Activated CD8-positive, alpha-beta memory T cell treated with anti-CD3 and anti-CD28 coated beads, Interleukin-2, amount 10 ng/mL, durations not matched to agents 7 days and 5 days (primary cell): ENCODE results near the gene CAPN8. TPM values are rescaled to one million over a fixed set of nuclear protein-coding genes. Genes with fewer than 3 reads are reported as not detected.
A peak's percentile ranks its signal among the peaks of the same experiment; 100 is the strongest.

ENCODE experiments used
- ATAC-seq: fragments of 150-1000 bp; cut with Tn5 transposase; one replicate; pipeline ENCODE4 v1.10.0; 2021; ENCODE audit warnings: moderate library complexity
- CTCF ChIA-PET: fragments of 350-600 bp; sonication (Branson Sonifier 250); formaldehyde crosslinking; loops from one replicate; lab custom pipeline; 2021; ENCODE audit warnings: antibody characterized with exemption; lab: Charles Lee
- DNase-seq: peaks from one replicate; pipeline ENCODE4 v3.0.0-alpha.2; 2020
- H3K27ac Mint-ChIP-seq: one replicate; pipeline ENCODE4 v1.8.0; 2021; ENCODE audit warnings: mild to moderate bottlenecking, mixed read lengths
- H3K27me3 Mint-ChIP-seq: one replicate; pipeline ENCODE4 v1.8.0; 2021; ENCODE audit warnings: mixed read lengths
- H3K36me3 Mint-ChIP-seq: one replicate; pipeline ENCODE4 v1.8.0; 2021; ENCODE audit warnings: mild to moderate bottlenecking, mixed read lengths
- H3K4me1 Mint-ChIP-seq: one replicate; pipeline ENCODE4 v1.8.0; 2021; ENCODE audit warnings: mixed read lengths
- H3K4me3 Mint-ChIP-seq: one replicate; pipeline ENCODE4 v1.8.0; 2021; ENCODE audit warnings: mild to moderate bottlenecking, moderate library complexity, mixed read lengths
- H3K9me3 Mint-ChIP-seq: one replicate; pipeline ENCODE4 v1.8.0; 2022; ENCODE audit warnings: low read depth, mixed read lengths
- total RNA-seq, 2 experiments: library from RNA; stranded (reverse); gene quantifications; one replicate each; pipeline ENCODE4 v1.2.3, GENCODE V29; 2021

Gene CAPN8
- total RNA-seq, 2 experiments from 2014 or later = not detected

DNA sequence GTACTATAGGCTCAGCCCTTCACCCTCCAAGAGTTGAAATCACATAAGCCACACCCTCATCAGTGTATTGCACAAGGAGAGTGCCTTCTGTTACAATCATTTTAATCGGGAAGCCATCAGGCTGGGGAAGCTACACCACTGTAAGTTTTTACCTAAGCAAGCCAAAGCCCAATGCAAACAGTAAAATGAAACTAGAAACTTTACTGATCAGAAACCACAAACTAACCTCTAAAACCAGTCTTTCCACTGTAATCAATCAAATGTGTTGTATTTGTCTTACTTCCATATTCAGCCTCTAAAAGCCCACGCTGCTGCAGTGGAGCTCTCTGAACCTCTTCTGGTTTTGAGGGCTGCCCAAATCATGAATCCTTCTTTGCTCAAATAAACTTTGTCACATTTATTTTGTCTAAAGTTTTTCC, 26.2 kb downstream of the CAPN8 start:
- ATAC-seq = peak; percentile 27
- CTCF ChIA-PET = no interaction called here
- peaks cover 9% of the 10 kb centered on the region for H3K4me1 Mint-ChIP-seq
- no peak overlapping the region for H3K27ac Mint-ChIP-seq
- H3K9me3 Mint-ChIP-seq = peaks cover 13% of the 10 kb centered on the region
- H3K36me3 Mint-ChIP-seq = peaks cover 2% of the 10 kb centered on the region
- no peak for DNase-seq
- no peak overlapping the region for H3K4me3 Mint-ChIP-seq
- peaks cover 39% of the 10 kb centered on the region for H3K27me3 Mint-ChIP-seq

- Mint-ChIP-seq H3K27me3 (peaks cover 29% of the 10 kb centered on the region), H3K4me3 (no peak overlapping the region), H3K9me3 (peaks cover 7% of the 10 kb centered on the region), H3K36me3 (peaks cover 2% of the 10 kb centered on the region), H3K27ac (no peak overlapping the region), H3K4me1 (peaks cover 9% of the 10 kb centered on the region)
- no peak for DNase-seq
- no peak for ATAC-seq
- CTCF ChIA-PET = no interaction called here
Observed at GRCh38 chr1:223635236-223635635, 30.3 kb downstream of the CAPN8 start.

- H3K27me3 Mint-ChIP-seq = peaks cover 25% of the 10 kb centered on the region
- CTCF ChIA-PET = no interaction called here
- no peak overlapping the region for H3K4me3 Mint-ChIP-seq
- no peaks in the 10 kb centered on the region for H3K36me3 Mint-ChIP-seq
- peaks cover 3% of the 10 kb centered on the region for H3K4me1 Mint-ChIP-seq
- H3K27ac Mint-ChIP-seq = no peak overlapping the region
- DNase-seq (no peak), ATAC-seq (no peak)
- H3K9me3 Mint-ChIP-seq = peaks cover 2% of the 10 kb centered on the region
Observed at GRCh38 chr1:223634423-223634822, 31.1 kb downstream of the CAPN8 start.

- Mint-ChIP-seq H3K4me3 (no peak overlapping the region), H3K4me1 (no peaks in the 10 kb centered on the region), H3K9me3 (no peaks in the 10 kb centered on the region), H3K27ac (no peak overlapping the region), H3K27me3 (peaks cover 28% of the 10 kb centered on the region), H3K36me3 (no peaks in the 10 kb centered on the region)
- DNase-seq (no peak), ATAC-seq (no peak)
- CTCF ChIA-PET = no interaction called here
Observed at GRCh38 chr1:223631956-223632355, 33.5 kb downstream of the CAPN8 start.

- CTCF ChIA-PET = interaction anchor here (1.3 kb wide), 1 partner anchor 363 kb away, joined by 3 read pairs; no protein-coding TSS in a partner anchor
- Mint-ChIP-seq H3K4me3 (no peak overlapping the region), H3K4me1 (no peaks in the 10 kb centered on the region), H3K27ac (no peak overlapping the region), H3K9me3 (no peaks in the 10 kb centered on the region), H3K36me3 (no peaks in the 10 kb centered on the region), H3K27me3 (peaks cover 25% of the 10 kb centered on the region)
- DNase-seq (no peak), ATAC-seq (no peak)
Observed at GRCh38 chr1:223631473-223631872, 34.0 kb downstream of the CAPN8 start.

DNA sequence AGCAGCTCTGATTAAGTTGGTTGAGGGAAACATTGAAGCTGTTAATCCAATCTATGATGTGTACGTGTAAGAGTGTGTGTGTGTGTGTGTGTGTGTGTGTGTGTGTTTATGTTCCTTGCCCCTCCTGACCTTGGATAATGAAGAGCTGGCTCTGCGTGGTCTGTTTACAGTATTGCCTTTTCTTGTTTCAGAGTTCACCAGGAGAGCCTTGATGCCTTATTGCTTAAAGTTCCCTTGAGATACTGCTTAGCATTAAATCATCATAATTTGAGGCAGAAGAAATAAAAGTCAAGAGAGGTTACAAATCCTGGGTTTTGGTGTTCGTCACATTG, 36.4 kb downstream of the CAPN8 start:
- CTCF ChIA-PET = interaction anchor here (1.0 to 1.4 kb wide), 2 partner anchors 31 to 147 kb away, joined by 3 read pairs; no protein-coding TSS in a partner anchor
- no peak overlapping the region for H3K27ac Mint-ChIP-seq
- H3K4me1 Mint-ChIP-seq = no peaks in the 10 kb centered on the region
- no peaks in the 10 kb centered on the region for H3K36me3 Mint-ChIP-seq
- DNase-seq (no peak), ATAC-seq (no peak)
- H3K4me3 Mint-ChIP-seq = no peak overlapping the region
- H3K9me3 Mint-ChIP-seq = no peaks in the 10 kb centered on the region
- peaks cover 21% of the 10 kb centered on the region for H3K27me3 Mint-ChIP-seq

- H3K27ac Mint-ChIP-seq = no peak overlapping the region
Observed at GRCh38 chr1:223628233-223629125, 37.0 kb downstream of the CAPN8 start.

DNA sequence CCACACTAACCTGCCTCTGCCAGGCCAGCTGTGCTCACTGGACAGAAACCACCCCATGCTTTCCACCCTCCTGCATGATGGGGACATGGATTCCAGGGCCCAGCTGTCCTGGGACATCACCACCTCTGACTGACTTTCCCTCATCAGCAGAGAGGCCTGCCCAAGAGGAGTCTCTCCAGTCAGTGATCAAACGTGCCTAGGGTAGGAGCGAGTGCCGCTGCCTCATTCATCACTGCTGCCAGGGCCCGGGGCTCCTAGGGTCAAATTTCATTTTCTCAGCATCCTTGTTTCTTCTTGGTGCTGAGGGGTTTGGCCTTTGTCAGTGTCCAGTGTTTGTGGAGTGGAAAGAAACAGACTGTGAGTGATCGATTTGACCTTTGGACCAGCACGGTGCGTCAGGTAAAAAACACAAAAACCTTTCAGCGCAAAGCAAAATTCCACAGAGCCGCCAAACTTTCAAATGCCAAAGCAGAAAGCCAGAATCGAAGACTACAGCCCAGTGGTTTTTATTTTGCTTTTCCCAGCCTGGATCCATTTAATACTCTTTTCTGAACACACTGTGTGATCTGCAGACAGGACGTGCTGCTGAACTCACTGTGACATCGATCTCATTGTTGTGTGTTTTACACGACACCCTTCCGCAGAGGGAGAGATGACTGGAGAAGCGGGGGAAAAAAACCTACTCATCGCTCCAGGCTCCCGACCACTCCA, 43.2 kb downstream of the CAPN8 start:
- ATAC-seq = no peak
- CTCF ChIA-PET = interaction anchor here (1.7 kb wide), 1 partner anchor 10 kb away, joined by 5 read pairs; no protein-coding TSS in a partner anchor
- no peak overlapping the region for H3K4me3 Mint-ChIP-seq
- peaks cover 33% of the 10 kb centered on the region for H3K27me3 Mint-ChIP-seq
- H3K36me3 Mint-ChIP-seq = no peaks in the 10 kb centered on the region
- no peaks in the 10 kb centered on the region for H3K9me3 Mint-ChIP-seq
- no peak for DNase-seq
- peaks cover 8% of the 10 kb centered on the region for H3K4me1 Mint-ChIP-seq
- no peak overlapping the region for H3K27ac Mint-ChIP-seq

More at GRCh38 chr1:223628233-223629125, 37.0 kb downstream of the CAPN8 start:
- H3K4me1 Mint-ChIP-seq = no peaks in the 10 kb centered on the region
- H3K27me3 Mint-ChIP-seq = peaks cover 16% of the 10 kb centered on the region
- CTCF ChIA-PET = interaction anchor here (1.0 to 1.4 kb wide), 2 partner anchors 32 to 147 kb away, joined by 3 read pairs; no protein-coding TSS in a partner anchor
- ATAC-seq (peak; percentile 30), DNase-seq (peak; percentile 44)
- H3K9me3 Mint-ChIP-seq = no peaks in the 10 kb centered on the region
- no peak overlapping the region for H3K4me3 Mint-ChIP-seq
- no peaks in the 10 kb centered on the region for H3K36me3 Mint-ChIP-seq

DNA sequence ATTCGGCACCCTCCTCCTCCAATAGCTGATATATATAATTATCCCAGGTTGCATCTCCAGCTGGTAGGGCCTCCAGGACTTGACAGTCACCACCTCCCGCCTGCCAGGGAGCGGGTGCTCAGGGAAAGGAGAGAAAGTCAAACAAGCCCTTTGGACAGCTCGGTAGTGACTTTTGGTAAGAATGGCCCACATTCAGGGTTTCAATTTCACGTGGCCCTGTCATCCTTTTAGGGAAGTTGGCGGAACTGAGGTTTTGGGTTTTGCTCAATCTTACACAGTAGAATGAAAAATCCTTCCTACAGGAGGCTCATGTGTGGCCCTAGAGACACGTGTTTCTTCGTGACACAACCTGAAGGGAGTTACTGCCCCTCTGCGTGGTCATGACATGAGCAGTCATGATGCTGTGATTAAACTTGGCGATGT, 44.2 kb downstream of the CAPN8 start:
- DNase-seq (no peak), ATAC-seq (peak; percentile 27)
- H3K9me3 Mint-ChIP-seq = no peaks in the 10 kb centered on the region
- peaks cover 8% of the 10 kb centered on the region for H3K4me1 Mint-ChIP-seq
- H3K27me3 Mint-ChIP-seq = peaks cover 35% of the 10 kb centered on the region
- CTCF ChIA-PET = interaction anchor here (0.8 to 1.7 kb wide), 2 partner anchors 9 to 492 kb away, joined by 3 to 5 read pairs; no protein-coding TSS in a partner anchor
- no peak overlapping the region for H3K4me3 Mint-ChIP-seq
- H3K27ac Mint-ChIP-seq = no peak overlapping the region
- no peaks in the 10 kb centered on the region for H3K36me3 Mint-ChIP-seq

- H3K27me3 Mint-ChIP-seq = peaks cover 36% of the 10 kb centered on the region
- peaks cover 8% of the 10 kb centered on the region for H3K4me1 Mint-ChIP-seq
- H3K27ac Mint-ChIP-seq = no peak overlapping the region
- no peak for ATAC-seq
- H3K4me3 Mint-ChIP-seq = no peak overlapping the region
- H3K9me3 Mint-ChIP-seq = no peaks in the 10 kb centered on the region
- no peaks in the 10 kb centered on the region for H3K36me3 Mint-ChIP-seq
- no peak for DNase-seq
- CTCF ChIA-PET = interaction anchor here (1.2 to 1.7 kb wide), 2 partner anchors 8 to 64 kb away, joined by 4 to 5 read pairs; no protein-coding TSS in a partner anchor
Observed at GRCh38 chr1:223620297-223620897, 45.1 kb downstream of the CAPN8 start.

DNA sequence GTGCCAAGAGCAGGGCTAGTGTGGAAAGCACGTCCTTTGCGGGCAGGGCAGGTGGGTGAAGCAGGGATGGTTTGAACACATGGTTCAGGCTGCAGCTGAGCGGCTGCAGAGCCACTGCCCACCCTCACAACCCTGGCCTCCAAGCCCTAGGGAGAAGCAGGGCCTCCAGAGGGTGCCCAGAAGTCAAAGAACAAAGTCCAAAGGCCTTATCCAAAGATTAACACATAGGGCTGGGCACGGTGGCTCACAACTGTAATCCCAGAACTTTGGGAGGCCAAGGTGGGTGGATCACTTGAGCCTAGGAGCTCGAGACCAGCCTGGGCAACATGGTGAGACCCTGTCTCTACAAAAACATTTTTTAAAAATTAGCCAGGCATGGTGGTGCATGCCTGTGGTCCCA, 46.8 kb downstream of the CAPN8 start:
- Mint-ChIP-seq H3K27me3 (peaks cover 36% of the 10 kb centered on the region), H3K4me1 (peaks cover 8% of the 10 kb centered on the region), H3K9me3 (no peaks in the 10 kb centered on the region), H3K27ac (no peak overlapping the region), H3K36me3 (no peaks in the 10 kb centered on the region), H3K4me3 (no peak overlapping the region)
- DNase-seq = no peak
- CTCF ChIA-PET = no interaction called here
- ATAC-seq = no peak

DNA sequence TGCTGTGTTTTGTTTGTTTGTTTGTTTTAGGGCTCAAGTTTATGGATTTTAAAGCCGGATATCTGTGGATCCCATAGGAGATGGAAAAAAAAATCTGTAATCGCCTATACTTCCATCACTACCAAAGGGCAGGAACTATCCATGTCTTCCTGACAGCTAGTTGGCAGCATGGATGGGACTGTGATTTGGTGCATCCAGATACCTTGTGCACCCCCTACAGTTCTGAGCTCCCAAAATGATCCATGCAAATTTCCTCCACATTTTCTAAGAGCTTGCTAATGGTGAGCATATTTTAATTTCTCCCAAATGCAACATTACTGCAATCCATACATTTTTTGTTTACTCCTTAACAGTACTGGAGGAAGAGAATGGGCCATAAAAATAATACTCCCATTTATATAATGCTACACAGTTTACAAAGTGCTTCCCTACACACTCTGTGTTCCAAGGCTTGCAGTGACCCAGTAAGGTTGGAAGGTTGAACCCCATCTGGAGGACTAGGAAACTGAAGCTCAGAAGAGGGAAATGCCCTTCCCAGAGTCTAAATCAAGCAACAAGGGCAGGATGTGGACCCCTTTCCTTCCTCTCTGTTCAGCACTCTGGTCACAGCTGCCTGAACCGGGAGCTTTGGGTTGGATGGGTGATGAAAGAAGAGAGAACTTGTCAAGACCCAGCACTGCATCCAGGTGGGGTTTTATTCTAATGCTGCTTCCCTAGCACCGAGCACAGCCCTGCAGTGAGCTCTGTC, 48.0 kb downstream of the CAPN8 start:
- Mint-ChIP-seq H3K9me3 (no peaks in the 10 kb centered on the region), H3K27me3 (peaks cover 29% of the 10 kb centered on the region), H3K4me1 (peaks cover 8% of the 10 kb centered on the region), H3K36me3 (no peaks in the 10 kb centered on the region), H3K4me3 (no peak overlapping the region), H3K27ac (no peak overlapping the region)
- CTCF ChIA-PET = interaction anchor here (0.5 to 1.1 kb wide), 2 partner anchors 50 to 61 kb away, joined by 3 read pairs; no protein-coding TSS in a partner anchor
- ATAC-seq (no peak), DNase-seq (no peak)
